MM.1S (cell line): ENCODE results near the gene APC2.
"Not testable (repeated sequence)": the region's sequence is repeated elsewhere in the genome, so short reads cannot be mapped to it uniquely, and the experiment has no call there.

Experiments used
- DNase-seq: peaks from one replicate; pipeline ENCODE4 v3.0.0-alpha.2; 2015
- H2AFZ ChIP-seq: fragments of 300-600 bp; sonication (generic); 2 replicates; pipeline ENCODE4 v1.6.0; 2016; ENCODE audit warnings: antibody characterized with exemption, low read length
- H3F3A ChIP-seq: fragments of 300-600 bp; sonication (generic); 2 replicates; pipeline ENCODE4 v1.6.1; 2016; ENCODE audit warnings: mild to moderate bottlenecking, antibody characterized with exemption, low read length, moderate library complexity, mixed read lengths; ENCODE audit not compliant: insufficient read depth
- H3K27ac ChIP-seq: fragments of 300-600 bp; sonication (generic); 2 replicates; pipeline ENCODE4 v1.5.1; 2016; ENCODE audit warnings: mild to moderate bottlenecking, low read length
- H3K27me3 ChIP-seq: fragments of 300-600 bp; sonication (generic); replicated peaks from 2 replicates; pipeline ENCODE4 v1.6.0; 2016; ENCODE audit warnings: low read length; ENCODE audit not compliant: insufficient read depth
- H3K36me3 ChIP-seq: fragments of 300-600 bp; sonication (generic); replicated peaks from 2 replicates; pipeline ENCODE4 v1.6.1; 2016; ENCODE audit warnings: mild to moderate bottlenecking, low read length, mixed read lengths; ENCODE audit not compliant: insufficient read depth
- H3K4me1 ChIP-seq: fragments of 300-600 bp; sonication (generic); 2 replicates; pipeline ENCODE4 v1.6.1; 2016; ENCODE audit warnings: low read length, mixed read lengths
- H3K4me2 ChIP-seq: fragments of 300-600 bp; sonication (generic); 2 replicates; pipeline ENCODE4 v1.6.0; 2016; ENCODE audit warnings: low read depth, low read length
- H3K4me3 ChIP-seq: fragments of 300-600 bp; sonication (generic); 2 replicates; pipeline ENCODE4 v1.5.1; 2016; ENCODE audit warnings: low read length, mixed read lengths
- H3K79me2 ChIP-seq: fragments of 300-600 bp; sonication (generic); 2 replicates; pipeline ENCODE4 v1.6.1; 2016; ENCODE audit warnings: mixed run types, low read length, mixed read lengths
- H3K9ac ChIP-seq: fragments of 300-600 bp; sonication (generic); 2 replicates; pipeline ENCODE4 v1.6.1; 2016; ENCODE audit warnings: low read length, mixed read lengths
- H3K9me2 ChIP-seq: fragments of 300-600 bp; sonication (generic); replicated peaks from 2 replicates; pipeline ENCODE4 v1.6.1; 2016; ENCODE audit warnings: mild to moderate bottlenecking, low read length, mixed read lengths; ENCODE audit not compliant: insufficient read depth
- H3K9me3 ChIP-seq: fragments of 300-600 bp; sonication (generic); replicated peaks from 2 replicates; pipeline ENCODE4 v1.6.1; 2016; ENCODE audit warnings: mild to moderate bottlenecking, low read length, mixed read lengths; ENCODE audit not compliant: insufficient read depth
- H4K20me1 ChIP-seq: fragments of 300-600 bp; sonication (generic); 2 replicates; pipeline ENCODE4 v1.6.1; 2016; ENCODE audit warnings: mild to moderate bottlenecking, low read length, moderate library complexity, mixed read lengths; ENCODE audit not compliant: insufficient read depth
- EZH2 ChIP-seq: fragments of 300-600 bp; sonication (generic); optimal IDR thresholded peaks from 2 replicates; pipeline ENCODE3; 2017; ENCODE audit warnings: low read depth, mild to moderate bottlenecking, antibody characterized with exemption, low read length, mixed read lengths
- EZH2phosphoT487 ChIP-seq: fragments of 300-600 bp; sonication (generic); IDR thresholded peaks from 2 replicates; pipeline ENCODE4 v1.6.1; 2018; ENCODE audit warnings: antibody characterized with exemption, low read length
- TF ChIP-seq, protein P1 (sequence below): fragments of 300-600 bp; sonication (generic); IDR thresholded peaks from 2 replicates; pipeline ENCODE4 v1.5.1; 2016; ENCODE audit warnings: antibody characterized with exemption, low read length, mixed read lengths

Gene APC2

GRCh38 chr19:1514986-1515721, 65.2 kb downstream of the APC2 start:
- H3K79me2 ChIP-seq, result no peaks in the 10 kb centered on the region
- no peak overlapping the region for H3K9ac ChIP-seq
- H4K20me1 ChIP-seq, result no peaks in the 10 kb centered on the region
- H3K4me1 ChIP-seq, result peaks cover 5% of the 10 kb centered on the region; the same call in 1 of the 2 replicates
- no peaks in the 10 kb centered on the region for H3F3A ChIP-seq
- no peak for DNase-seq
- TF ChIP-seq EZH2 (no peak), EZH2phosphoT487 (no peak)
- TF ChIP-seq, protein P1, sequence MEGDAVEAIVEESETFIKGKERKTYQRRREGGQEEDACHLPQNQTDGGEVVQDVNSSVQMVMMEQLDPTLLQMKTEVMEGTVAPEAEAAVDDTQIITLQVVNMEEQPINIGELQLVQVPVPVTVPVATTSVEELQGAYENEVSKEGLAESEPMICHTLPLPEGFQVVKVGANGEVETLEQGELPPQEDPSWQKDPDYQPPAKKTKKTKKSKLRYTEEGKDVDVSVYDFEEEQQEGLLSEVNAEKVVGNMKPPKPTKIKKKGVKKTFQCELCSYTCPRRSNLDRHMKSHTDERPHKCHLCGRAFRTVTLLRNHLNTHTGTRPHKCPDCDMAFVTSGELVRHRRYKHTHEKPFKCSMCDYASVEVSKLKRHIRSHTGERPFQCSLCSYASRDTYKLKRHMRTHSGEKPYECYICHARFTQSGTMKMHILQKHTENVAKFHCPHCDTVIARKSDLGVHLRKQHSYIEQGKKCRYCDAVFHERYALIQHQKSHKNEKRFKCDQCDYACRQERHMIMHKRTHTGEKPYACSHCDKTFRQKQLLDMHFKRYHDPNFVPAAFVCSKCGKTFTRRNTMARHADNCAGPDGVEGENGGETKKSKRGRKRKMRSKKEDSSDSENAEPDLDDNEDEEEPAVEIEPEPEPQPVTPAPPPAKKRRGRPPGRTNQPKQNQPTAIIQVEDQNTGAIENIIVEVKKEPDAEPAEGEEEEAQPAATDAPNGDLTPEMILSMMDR, result no peak
- H3K4me2 ChIP-seq, result no peak overlapping the region
- no peaks in the 10 kb centered on the region for H3K36me3 ChIP-seq
- no peaks in the 10 kb centered on the region for H3K9me2 ChIP-seq
- H2AFZ ChIP-seq, result no peak overlapping the region
- H3K27ac ChIP-seq, result no peak overlapping the region
- H3K27me3 ChIP-seq, result peaks cover 65% of the 10 kb centered on the region
- H3K9me3 ChIP-seq, result no peaks in the 10 kb centered on the region
- H3K4me3 ChIP-seq, result no peak overlapping the region

DNA sequence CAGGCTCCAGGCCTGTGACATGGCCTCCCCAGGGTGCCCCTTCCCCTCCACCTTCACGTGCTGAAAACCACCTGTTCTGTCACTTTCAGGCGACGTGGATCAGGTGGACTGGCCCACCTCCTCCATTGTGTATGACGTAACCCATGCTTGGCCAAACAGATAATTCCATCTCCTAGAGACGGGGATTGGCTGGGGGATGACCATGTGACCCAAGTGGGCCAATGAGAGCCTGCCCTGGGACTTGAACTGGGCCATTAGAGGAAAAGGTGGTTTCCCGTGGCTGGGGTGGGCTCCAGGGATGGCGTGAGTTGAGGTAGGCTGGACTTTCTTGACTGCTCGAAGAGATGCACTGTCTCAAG, 66.5 kb downstream of the APC2 start:
- no peak for DNase-seq
- no peaks in the 10 kb centered on the region for H3K9me3 ChIP-seq
- H3K4me2 ChIP-seq, result no peak overlapping the region
- H3K9me2 ChIP-seq, result no peaks in the 10 kb centered on the region
- H2AFZ ChIP-seq, result no peak overlapping the region
- no peaks in the 10 kb centered on the region for H3K36me3 ChIP-seq
- no peaks in the 10 kb centered on the region for H3K79me2 ChIP-seq
- no peak overlapping the region for H3K9ac ChIP-seq
- TF ChIP-seq EZH2phosphoT487 (no peak), EZH2 (no peak)
- TF ChIP-seq, protein P1, result no peak
- H3F3A ChIP-seq, result no peaks in the 10 kb centered on the region
- H3K27ac ChIP-seq, result no peak overlapping the region
- peaks cover 10% of the 10 kb centered on the region; the same call in 1 of the 2 replicates for H3K4me1 ChIP-seq
- no peaks in the 10 kb centered on the region for H4K20me1 ChIP-seq
- H3K4me3 ChIP-seq, result no peak overlapping the region
- H3K27me3 ChIP-seq, result peaks cover 63% of the 10 kb centered on the region

DNA sequence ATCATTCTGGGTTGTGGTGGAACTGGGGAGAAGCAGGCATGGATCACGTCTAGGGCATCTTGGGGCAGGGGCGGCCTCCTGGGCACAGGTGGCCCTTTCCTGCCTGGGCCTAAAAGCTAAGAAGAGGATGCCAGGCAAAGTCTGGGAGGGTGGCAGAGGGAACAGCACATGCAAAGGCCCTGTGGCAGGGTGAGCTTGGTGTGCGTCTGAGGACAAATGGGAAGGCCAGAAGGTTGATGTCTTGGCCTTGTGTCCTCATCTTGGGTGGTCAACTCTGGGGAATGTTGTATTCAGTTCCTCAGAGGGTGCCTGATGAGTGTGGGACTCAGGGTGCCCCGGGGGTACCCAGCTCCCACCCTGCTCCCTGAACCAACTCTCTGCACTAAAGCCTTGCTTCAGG, 68.5 kb downstream of the APC2 start:
- Histone ChIP-seq H3K4me1 (peaks cover 8% of the 10 kb centered on the region; the same call in 1 of the 2 replicates), H3K4me2 (no peak overlapping the region), H3K9me2 (no peaks in the 10 kb centered on the region), H3F3A (no peaks in the 10 kb centered on the region), H3K27me3 (peaks cover 71% of the 10 kb centered on the region), H3K79me2 (no peaks in the 10 kb centered on the region), H2AFZ (no peak overlapping the region), H3K9me3 (no peaks in the 10 kb centered on the region), H3K4me3 (no peak overlapping the region), H3K36me3 (no peaks in the 10 kb centered on the region), H3K9ac (no peak overlapping the region), H3K27ac (no peak overlapping the region), H4K20me1 (no peaks in the 10 kb centered on the region)
- TF ChIP-seq, protein P1, result no peak
- TF ChIP-seq EZH2phosphoT487, result no peak
- no peak for TF ChIP-seq EZH2
- DNase-seq, result no peak

DNA sequence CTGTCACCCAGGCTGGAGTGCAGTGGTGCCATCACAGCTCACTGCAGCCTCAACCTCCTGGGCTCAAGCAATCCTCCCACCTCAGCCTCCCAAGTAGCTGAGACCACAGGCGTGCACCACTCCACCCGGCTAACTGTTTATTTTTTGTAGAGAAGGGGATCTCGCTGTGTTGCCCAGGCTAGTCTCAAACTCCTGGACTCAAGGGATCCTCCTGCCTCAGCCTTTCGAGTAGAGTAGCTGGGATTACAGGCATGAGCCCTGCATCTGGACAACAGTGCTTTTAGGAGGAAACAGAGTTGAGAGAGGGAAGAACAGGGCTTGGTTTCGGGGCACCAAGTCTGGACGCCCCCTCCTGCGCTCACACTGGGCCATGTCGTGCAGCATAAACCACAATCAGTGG, 69.9 kb downstream of the APC2 start:
- H3K27me3 ChIP-seq, result peaks cover 75% of the 10 kb centered on the region
- H3K4me3 ChIP-seq, H3F3A ChIP-seq, H4K20me1 ChIP-seq, H3K79me2 ChIP-seq, H3K9ac ChIP-seq, H2AFZ ChIP-seq, H3K27ac ChIP-seq, H3K9me2 ChIP-seq, H3K4me1 ChIP-seq, H3K9me3 ChIP-seq, DNase-seq, H3K36me3 ChIP-seq: not testable (repeated sequence)
- peak overlapping the region; percentile 59; the same call in 1 of the 2 replicates for H3K4me2 ChIP-seq
